CD4-positive, alpha-beta T cell treated with Interleukin-17A for 1 hour (primary cell): ENCODE measurements around the gene OSR1.
"Not testable (repeated sequence)": the region's sequence is repeated elsewhere in the genome, so short reads cannot be mapped to it uniquely, and the experiment has no call there.

ENCODE experiments used
- DNase-seq: peaks from one replicate; pipeline ENCODE4 v3.0.0-alpha.2; 2020

OSR1 gene

DNA sequence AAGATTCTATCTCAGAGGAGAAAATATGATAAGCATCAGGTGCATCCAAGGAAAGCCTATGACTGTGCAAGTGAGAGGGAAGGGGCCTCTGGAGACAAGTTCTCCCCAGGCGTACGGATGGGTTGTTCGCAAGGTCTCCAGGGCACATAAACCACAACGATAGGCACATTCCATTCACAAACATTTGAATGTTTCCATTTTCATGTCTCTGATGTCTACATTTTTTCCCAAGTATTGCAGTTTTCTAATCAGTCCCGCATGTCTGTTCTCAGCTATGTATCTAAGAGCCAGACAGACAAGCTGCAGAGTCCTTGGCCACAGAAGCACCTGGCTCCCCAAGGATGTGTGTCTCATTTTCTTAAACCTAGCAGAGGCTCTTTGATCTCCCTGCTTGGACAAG is 28.0 kb downstream of the OSR1 start:
- DNase-seq = no peak

DNA sequence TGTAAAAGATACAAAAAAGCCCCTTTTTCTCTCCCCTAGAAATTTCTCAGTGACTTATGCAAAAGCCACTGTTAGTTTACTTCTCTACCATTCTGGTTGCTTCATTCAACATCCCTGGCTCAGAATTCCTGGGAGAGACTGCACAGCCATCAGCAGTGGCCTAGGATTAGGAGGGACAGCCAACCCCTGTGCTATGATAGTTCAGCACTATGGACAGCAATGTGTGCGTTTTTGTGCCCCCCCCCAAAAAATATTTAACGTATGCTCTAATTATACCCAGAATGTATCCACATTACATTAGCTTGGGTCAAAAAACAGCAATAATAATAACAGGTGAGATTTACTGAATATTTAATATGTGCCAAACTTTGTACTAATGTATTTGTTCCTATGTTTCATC is 29.0 kb downstream of the OSR1 start:
- DNase-seq = no peak

DNA sequence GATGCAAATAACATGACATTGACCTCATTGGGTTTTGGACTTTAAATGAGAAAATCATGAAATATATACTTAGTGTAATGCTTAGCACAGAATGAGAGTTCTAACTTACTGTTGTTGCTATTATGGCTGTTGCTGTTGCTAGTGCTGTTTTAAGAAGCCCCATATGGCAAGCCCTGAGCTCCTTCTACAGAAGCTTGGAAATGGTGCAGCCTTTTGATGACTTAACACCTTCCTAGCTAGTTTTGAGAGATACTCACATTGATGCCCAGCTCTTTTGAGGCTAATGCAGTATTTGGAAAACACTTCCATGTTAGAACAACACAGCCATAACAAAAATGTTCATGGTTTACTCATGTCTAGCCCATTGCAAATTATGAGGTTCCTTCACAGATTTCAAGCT is 30.9 kb downstream of the OSR1 start:
- no peak for DNase-seq

DNA sequence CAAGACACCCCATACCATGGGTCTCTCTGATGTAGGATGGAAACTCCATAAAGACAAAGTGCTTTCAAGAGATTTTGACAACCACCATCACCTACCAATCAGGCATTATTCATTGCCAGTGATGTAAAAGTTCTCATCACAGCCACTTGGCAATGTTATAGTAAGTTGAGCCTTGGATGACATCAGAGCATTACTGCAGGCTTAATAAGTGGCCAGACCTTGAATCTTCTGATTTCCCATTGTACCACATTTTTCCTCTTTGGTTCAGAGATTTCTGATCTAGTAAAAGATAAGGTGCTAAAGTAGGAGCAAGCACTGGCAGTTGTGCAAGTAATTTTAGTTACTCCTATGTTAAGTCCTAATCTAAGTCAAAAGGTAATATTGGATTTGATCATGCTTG is 36.5 kb downstream of the OSR1 start:
- DNase-seq = no peak

DNA sequence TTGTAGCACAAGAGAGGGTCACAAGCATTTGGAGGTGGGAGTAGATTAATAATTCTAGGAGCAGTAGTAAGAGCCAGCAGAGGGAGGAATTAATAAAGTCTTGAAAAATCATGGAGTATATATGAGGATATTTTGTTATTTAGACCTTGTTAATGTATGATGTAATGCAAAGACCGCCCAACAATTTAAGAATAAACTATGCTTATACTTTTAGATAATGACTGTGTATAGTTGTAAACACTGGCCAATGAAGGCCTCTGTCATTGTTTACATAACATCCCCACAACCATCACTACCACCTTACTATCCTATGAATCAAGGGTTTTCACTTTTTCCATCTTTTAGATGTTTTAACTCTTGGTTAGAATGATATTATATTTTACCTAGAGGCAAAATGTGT is 37.6 kb downstream of the OSR1 start:
- DNase-seq = no peak

DNA sequence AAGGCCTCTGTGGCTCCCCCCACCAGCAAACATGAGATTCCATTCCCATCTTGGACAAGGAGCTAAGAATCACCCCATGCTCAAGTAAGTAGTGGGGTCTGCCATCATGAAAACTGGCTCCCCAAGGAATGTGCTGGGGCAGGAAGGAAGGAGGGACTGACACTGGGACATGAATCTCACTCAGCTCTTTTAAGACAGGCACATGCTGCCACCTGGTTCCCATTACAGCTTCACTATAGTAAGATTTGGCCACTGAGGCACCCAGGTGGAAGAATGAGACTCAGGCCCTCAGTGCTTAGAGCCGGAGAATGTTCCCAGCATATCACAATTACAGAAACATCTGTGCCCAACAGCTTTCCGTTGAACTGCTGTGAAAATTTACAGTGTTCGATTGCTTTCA is 38.7 kb downstream of the OSR1 start:
- DNase-seq = no peak

DNA sequence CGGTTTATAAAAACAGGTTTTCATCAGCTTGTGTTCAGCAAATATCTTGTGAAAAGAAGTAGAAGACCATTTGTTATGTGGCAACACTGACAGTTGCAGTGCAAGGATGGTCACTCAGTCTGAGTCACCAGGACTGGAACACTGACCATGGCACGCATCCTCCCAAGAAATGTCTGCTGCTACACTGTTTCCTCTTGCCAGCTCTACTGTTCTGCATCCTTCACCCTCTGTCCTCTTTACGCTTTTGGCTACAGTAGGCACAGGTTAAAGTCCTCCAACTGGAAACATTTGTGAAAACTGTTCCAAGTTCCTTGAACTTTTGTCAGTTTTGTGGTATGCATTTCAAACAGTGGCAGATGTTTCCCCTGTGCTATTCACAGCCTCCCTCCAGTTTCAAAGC is 39.4 kb downstream of the OSR1 start:
- no peak for DNase-seq

DNA sequence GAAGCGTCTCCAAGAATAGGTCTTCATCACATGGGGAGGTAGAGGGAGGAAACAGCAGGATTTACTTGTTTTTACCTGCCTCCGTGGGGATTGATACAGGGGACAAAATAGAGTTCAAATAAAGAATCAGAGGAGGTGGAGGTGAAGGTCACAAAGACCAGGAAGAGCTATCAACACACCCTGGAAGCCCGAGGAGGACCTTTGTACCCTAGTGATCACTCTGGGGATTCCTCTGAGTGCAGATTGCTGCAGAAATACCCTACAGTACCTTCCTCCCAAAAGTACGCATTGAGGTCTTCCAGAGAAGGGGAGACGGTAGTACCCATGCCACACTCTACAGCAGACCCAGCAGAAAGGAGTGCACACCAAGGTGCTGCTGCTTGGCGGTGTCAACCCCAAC is 44.9 kb downstream of the OSR1 start:
- no peak for DNase-seq

DNA sequence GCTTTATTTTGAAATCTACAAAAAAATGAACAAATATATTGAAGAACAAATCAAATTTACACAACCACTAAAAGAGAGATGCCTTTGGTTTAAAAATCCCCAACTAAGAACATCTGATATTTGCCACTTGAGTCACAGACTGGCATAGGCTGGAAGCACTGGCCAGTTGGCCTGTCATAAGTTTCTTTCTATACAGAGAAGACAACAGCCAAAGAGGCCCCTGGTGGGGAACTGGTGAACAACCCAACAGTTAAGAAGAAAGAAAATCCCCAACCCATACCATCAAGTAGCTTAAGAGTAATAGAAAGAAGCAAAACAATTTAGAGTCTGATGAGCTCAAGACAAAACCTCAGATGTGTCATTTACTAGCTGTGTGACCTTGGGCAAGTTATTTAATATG is 45.5 kb downstream of the OSR1 start:
- DNase-seq = no peak

DNA sequence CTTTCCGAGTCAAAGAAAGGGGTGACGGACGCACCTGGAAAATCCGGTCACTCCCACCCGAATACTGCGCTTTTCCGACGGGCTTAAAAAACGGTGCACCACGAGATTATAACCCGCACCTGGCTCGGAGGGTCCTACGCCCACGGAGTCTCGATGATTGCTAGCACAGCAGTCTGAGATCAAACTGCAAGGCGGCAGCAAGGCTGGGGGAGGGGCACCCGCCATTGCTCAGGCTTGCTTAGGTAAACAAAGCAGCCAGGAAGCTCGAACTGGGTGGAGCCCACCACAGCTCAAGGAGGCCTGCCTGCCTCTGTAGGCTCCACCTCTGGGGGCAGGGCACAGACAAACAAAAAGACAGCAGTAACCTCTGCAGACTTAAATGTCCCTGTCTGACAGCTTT is 52.4 kb downstream of the OSR1 start:
- DNase-seq = not testable (repeated sequence)

DNA sequence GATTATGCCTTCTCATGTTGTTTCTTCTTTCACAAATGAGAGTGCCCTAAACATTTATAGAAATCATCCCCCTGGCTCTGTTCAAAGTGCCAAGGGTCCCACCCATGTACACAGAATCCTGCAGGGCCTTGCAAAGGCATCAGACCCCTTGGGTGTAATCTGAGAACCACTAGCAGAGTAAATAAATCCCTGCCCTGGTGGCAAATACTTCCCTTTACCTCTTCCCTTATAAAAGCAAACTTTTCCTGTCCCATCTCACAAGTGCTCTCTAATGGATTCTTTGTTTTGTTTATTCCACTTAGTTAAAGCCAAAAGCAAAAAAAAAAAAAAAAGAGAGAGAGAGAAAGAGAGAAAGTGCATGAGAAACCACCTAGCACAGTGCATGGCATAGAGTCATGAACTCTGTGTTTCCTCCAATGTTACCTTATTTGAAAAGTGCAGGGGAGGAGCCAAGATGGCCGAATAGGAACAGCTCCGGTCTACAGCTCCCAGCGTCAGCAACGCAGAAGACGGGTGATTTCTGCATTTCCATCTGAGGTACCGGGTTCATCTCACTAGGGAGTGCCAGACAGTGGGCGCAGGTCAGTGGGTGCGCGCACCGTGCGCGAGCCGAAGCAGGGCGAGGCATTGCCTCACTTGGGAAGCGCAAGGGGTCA is 52.9 kb downstream of the OSR1 start:
- DNase-seq = not testable (repeated sequence)

DNA sequence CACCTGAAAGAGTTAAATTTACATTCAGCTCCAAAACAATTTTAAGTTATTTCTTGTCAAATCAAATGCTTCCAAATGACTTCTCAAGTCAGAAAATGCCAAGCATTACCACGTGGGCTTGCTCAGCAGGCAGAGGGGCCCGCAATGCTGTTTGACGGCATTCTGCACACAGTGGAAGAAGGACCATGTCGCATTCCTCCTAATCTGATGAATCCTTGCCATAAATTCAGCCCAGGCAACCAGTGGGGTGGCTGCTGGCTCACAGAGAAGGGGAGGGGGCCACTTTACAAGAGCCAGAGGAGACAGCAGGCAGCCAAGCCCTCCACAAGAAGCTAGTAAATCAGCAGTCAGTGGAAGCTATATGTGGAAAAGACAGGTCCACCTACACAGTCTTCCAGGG is 56.7 kb downstream of the OSR1 start:
- DNase-seq = no peak
